ENCODE measurements around the gene ZNF536. TPM values are rescaled to one million over a fixed set of nuclear protein-coding genes. Genes with fewer than 3 reads are reported as not detected.

Gene ZNF536
- total and polyA plus RNA-seq, 2 of the 4 experiments (the other 2 are of a cell fraction), result not detected

DNA sequence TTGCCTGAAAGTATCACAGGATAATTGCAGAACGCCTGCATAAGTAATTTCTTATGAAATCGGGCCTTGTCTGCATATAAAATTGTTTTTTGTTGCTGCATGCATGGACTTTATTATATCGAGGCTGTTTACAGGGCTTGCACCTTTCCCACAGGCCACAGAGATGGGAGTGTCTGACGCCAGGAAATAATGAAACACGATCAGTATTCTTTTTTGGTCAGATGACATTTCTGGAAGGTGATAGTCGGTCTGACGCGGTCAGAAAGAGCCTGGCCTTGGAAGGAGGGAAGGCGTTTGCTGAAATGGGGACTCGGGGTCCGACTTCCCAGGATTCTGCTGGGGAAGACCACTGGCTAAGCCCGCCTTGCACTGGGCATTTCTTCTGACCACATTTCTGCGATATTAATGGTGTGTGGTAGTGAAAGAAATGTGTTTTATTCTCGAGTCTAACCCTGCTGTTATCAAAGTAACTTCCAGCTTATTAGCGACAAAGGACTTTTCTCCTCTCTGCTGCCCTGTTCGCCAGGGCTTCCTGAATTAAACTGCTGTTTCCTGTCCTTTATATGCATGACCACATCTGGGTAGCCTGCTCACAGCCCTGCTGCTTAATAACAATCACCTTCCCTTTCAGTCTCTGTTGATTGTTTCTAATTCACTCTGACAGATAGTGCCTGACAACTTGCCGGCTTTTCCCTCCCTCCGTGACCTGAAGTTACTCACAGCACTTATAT, 11.6 kb upstream of the ZNF536 start:
- Histone ChIP-seq H3K9me3 (ENCODE audit: control insufficient read depth, insufficient read depth, low read length) (peaks cover 29% of the 10 kb centered on the region; the same call in 1 of the 2 replicates), H4K20me1 (ENCODE audit: insufficient read depth, low read length) (no peaks in the 10 kb centered on the region), H2BK5ac (ENCODE audit: low read depth, low read length, poor library complexity, severe bottlenecking) (no peak overlapping the region), H3K79me1 (ENCODE audit: low read depth in 1 of 2, low read length in 2 of 2) (no peaks in the 10 kb centered on the region), H2AK9ac (replicated peaks; ENCODE audit: low read depth, low read length, poor library complexity) (no peak overlapping the region), H3K56ac (ENCODE audit: extremely low read depth, insufficient read depth, low read length) (no peak overlapping the region), H3K4ac (ENCODE audit: low read depth, low read length) (no peak overlapping the region), H3K18ac (ENCODE audit: low read depth, low read length) (no peak overlapping the region), H3K4me1 (ENCODE audit: control insufficient read depth, insufficient read depth, low read length) (no peaks in the 10 kb centered on the region), H3K36me3 (ENCODE audit: control insufficient read depth, insufficient read depth, low read length) (no peaks in the 10 kb centered on the region), H3K27me3 (ENCODE audit: control insufficient read depth, insufficient read depth, low read length) (no peaks in the 10 kb centered on the region), H3K9ac (ENCODE audit: low read depth, low read length) (no peak overlapping the region), H2BK120ac (ENCODE audit: low read depth, low read length) (no peak overlapping the region), H3K23ac (ENCODE audit: low read depth, low read length) (no peak overlapping the region), H2AK5ac (ENCODE audit: low read depth, low read length) (no peak overlapping the region), H4K5ac (ENCODE audit: low read depth, low read length) (no peak overlapping the region), H4K91ac (ENCODE audit: insufficient read depth, low read depth, low read length) (no peak overlapping the region), H4K8ac (ENCODE audit: low read depth in 2 of 2, low read length in 2 of 2) (no peak overlapping the region), H3K27ac (ENCODE audit: insufficient read depth, low read length) (no peak overlapping the region), H2BK15ac (ENCODE audit: low read depth, low read length) (no peak overlapping the region), H3K4me3 (ENCODE audit: insufficient read depth, low read depth, low read length) (no peak overlapping the region), H3K9me1 (ENCODE audit: insufficient read depth, low read length) (no peaks in the 10 kb centered on the region), H3K4me2 (ENCODE audit: low read depth, low read length) (no peak overlapping the region), H2AFZ (replicated peaks; ENCODE audit: low read length, poor library complexity) (no peak overlapping the region), H3K14ac (replicated peaks; ENCODE audit: low read depth, low read length) (no peak overlapping the region), H2BK20ac (ENCODE audit: low read depth, low read length) (no peak overlapping the region)
- ATAC-seq (ENCODE audit: low read depth), result no peak
- intact Hi-C loops (cut with micrococcal nuclease), result no loop called here
- TF ChIP-seq CTCF (conservative IDR thresholded peaks at IDR 0.05; ENCODE audit: low read depth, low read length) (no peak), NFE2L2 (IDR thresholded peaks at IDR 0.05; ENCODE audit: low read depth, low read length) (no peak), ELK1 (IDR thresholded peaks at IDR 0.05; ENCODE audit: borderline replicate concordance, low read depth, low read length) (no peak), MXI1 (IDR thresholded peaks at IDR 0.05; ENCODE audit: borderline replicate concordance, low read depth, low read length) (no peak), POLR2A (IDR thresholded peaks at IDR 0.05; ENCODE audit: low read depth, low read length) (no peak), CHD1 (IDR thresholded peaks at IDR 0.05; ENCODE audit: low read depth, low read length) (no peak), SMC3 (IDR thresholded peaks at IDR 0.05; ENCODE audit: low read depth, low read length) (no peak), BHLHE40 (IDR thresholded peaks at IDR 0.05; ENCODE audit: low read depth, low read length) (no peak), MAZ (IDR thresholded peaks at IDR 0.05; ENCODE audit: borderline replicate concordance, low read depth, low read length) (no peak), RAD21 (IDR thresholded peaks at IDR 0.05; ENCODE audit: low read length) (no peak)
- in situ Hi-C loops (cut with MboI; ENCODE audit: low sequenced_read_pairs), result no loop called here
- no TSS peak for BruUV-seq (replicated peaks)
- CTCF ChIA-PET, result no interaction called here
- POLR2A ChIA-PET (ENCODE audit: unreplicated experiment), result no interaction called here
- DNase-seq, result no peak
- dilution Hi-C loops (cut with HindIII; ENCODE audit: low sequenced_read_pairs, unreplicated experiment), result no loop called here
- WGBS, 2 experiments (ENCODE audit: extremely low coverage in 2 of 2, insufficient read length in 1 of 2), result 40% methylated on average over 2 of the region's 18 CpGs; no CpG with 5 or more reads in 1 of the 2 experiments

Measured in IMR-90 (cell line).